NK-92 (cell line): ENCODE measurements around the gene PRELID2.
"Not testable (repeated sequence)": the region's sequence is repeated elsewhere in the genome, so short reads cannot be mapped to it uniquely, and the experiment has no call there.

Experiments used
- DNase-seq: peaks from one replicate; lab custom pipeline; 2025; ENCODE audit not compliant: unreplicated experiment; lab: John Stamatoyannopoulos, UW

Gene PRELID2

GRCh38 chr5:145752534-145752933 is 82.6 kb downstream of the PRELID2 start:
- DNase-seq = no peak

GRCh38 chr5:145750199-145750598 is 84.9 kb downstream of the PRELID2 start:
- DNase-seq = no peak

- no peak for DNase-seq
Measured at GRCh38 chr5:145743396-145744061, 91.6 kb downstream of the PRELID2 start.

- DNase-seq = no peak
Measured at GRCh38 chr5:145739843-145740242, 95.3 kb downstream of the PRELID2 start.

GRCh38 chr5:145738227-145738626 is 96.9 kb downstream of the PRELID2 start:
- no peak for DNase-seq

GRCh38 chr5:145737578-145737977 is 97.6 kb downstream of the PRELID2 start:
- DNase-seq = no peak

- DNase-seq = not testable (repeated sequence)
Measured at GRCh38 chr5:145729956-145730355, 105.2 kb downstream of the PRELID2 start.

- DNase-seq = no peak
Measured at GRCh38 chr5:145723516-145723915, 111.6 kb downstream of the PRELID2 start.

GRCh38 chr5:145718956-145719355 is 116.2 kb downstream of the PRELID2 start:
- DNase-seq = no peak

GRCh38 chr5:145715412-145715811 is 119.7 kb downstream of the PRELID2 start:
- no peak for DNase-seq

GRCh38 chr5:145712245-145712644 is 122.9 kb downstream of the PRELID2 start:
- DNase-seq = no peak

GRCh38 chr5:145711417-145711816 is 123.7 kb downstream of the PRELID2 start:
- no peak for DNase-seq
